OCI-LY7 (cell line): ENCODE data around the gene SLC5A10. TPM values are rescaled to one million over a fixed set of nuclear protein-coding genes. Genes with fewer than 3 reads are reported as not detected.
"Not testable (repeated sequence)": the region's sequence is repeated elsewhere in the genome, so short reads cannot be mapped to it uniquely, and the experiment has no call there.

ENCODE experiments used
- BruUV-seq: library from RNA; stranded (reverse); fragments of 400-500 nt; replicated peaks from 2 replicates; lab custom pipeline; 2021; lab: Mats Ljungman, UMichigan
- CTCF ChIA-PET: fragments of 300-600 bp; sonication (Branson Sonifier 250); formaldehyde crosslinking; loops from one replicate; lab custom pipeline; 2022; ENCODE audit warnings: antibody characterized with exemption; ENCODE audit not compliant: unreplicated experiment; lab: Charles Lee
- POLR2A ChIA-PET: fragments of 300-600 bp; sonication (Branson Sonifier 250); formaldehyde crosslinking; loops from one replicate; lab custom pipeline; 2022; ENCODE audit warnings: antibody characterized with exemption; lab: Charles Lee
- DNase-seq: peaks from one replicate; pipeline ENCODE4 v3.0.0-alpha.2; 2015; ENCODE audit warnings: low spot score
- H2AFZ ChIP-seq: fragments of 200-600 bp; sonication (generic), shearing (Covaris generic); 2 replicates; pipeline ENCODE4 v1.6.1; 2014; ENCODE audit warnings: mild to moderate bottlenecking, antibody characterized with exemption, low read length, moderate library complexity
- H3K27ac ChIP-seq: fragments of 200-600 bp; sonication (generic); 2 replicates; pipeline ENCODE4 v1.5.1; 2014; ENCODE audit warnings: mixed run types, low read depth, mild to moderate bottlenecking, moderate library complexity, low read length, inconsistent platforms; ENCODE audit not compliant: poor library complexity, severe bottlenecking
- H3K36me3 ChIP-seq: fragments of 200-600 bp; sonication (generic); 2 replicates; pipeline ENCODE4 v1.6.1; 2014; ENCODE audit warnings: mild to moderate bottlenecking, antibody characterized with exemption, low read length, moderate library complexity, mixed read lengths; ENCODE audit not compliant: insufficient read depth
- H3K4me1 ChIP-seq: fragments of 200-600 bp; sonication (generic); 2 replicates; pipeline ENCODE4 v1.5.1; 2014; ENCODE audit warnings: mild to moderate bottlenecking, low read length; ENCODE audit not compliant: insufficient read depth, poor library complexity, severe bottlenecking
- H3K4me2 ChIP-seq: fragments of 200-600 bp; sonication (generic); 2 replicates; pipeline ENCODE4 v1.6.1; 2014; ENCODE audit warnings: mild to moderate bottlenecking, low read length
- H3K4me3 ChIP-seq: fragments of 200-600 bp; sonication (generic); 2 replicates; pipeline ENCODE4 v1.5.1; 2014; ENCODE audit warnings: mild to moderate bottlenecking, low read depth, low read length; ENCODE audit not compliant: poor library complexity, severe bottlenecking
- H3K79me2 ChIP-seq: fragments of 200-600 bp; sonication (generic); 2 replicates; pipeline ENCODE4 v1.6.1; 2016; ENCODE audit warnings: low read depth, mild to moderate bottlenecking, low read length, moderate library complexity, mixed read lengths; ENCODE audit not compliant: insufficient read depth
- H3K9me2 ChIP-seq: fragments of 200-600 bp; sonication (generic); 2 replicates; pipeline ENCODE4 v1.6.1; 2016; ENCODE audit warnings: mild to moderate bottlenecking, low read length, mixed read lengths; ENCODE audit not compliant: insufficient read depth
- H3K9me3 ChIP-seq: fragments of 200-600 bp; sonication (generic); 2 replicates; pipeline ENCODE4 v1.6.1; 2014; ENCODE audit warnings: mild to moderate bottlenecking, mixed run types, low read length, mixed read lengths
- H4K20me1 ChIP-seq: fragments of 200-600 bp; sonication (generic); 2 replicates; pipeline ENCODE4 v1.6.1; 2014; ENCODE audit warnings: mild to moderate bottlenecking, antibody characterized with exemption, low read length, moderate library complexity, mixed read lengths; ENCODE audit not compliant: insufficient read depth
- intact Hi-C: fragments of 100-400 bp; cut with micrococcal nuclease; formaldehyde crosslinking; loops from one replicate; pipeline ENCODE4 v1.10.0; 2022; ENCODE audit not compliant: unreplicated experiment
- small RNA-seq: library from RNA; depleted of rRNA; stranded (forward); fragments of <200 nt; gene quantifications from one replicate; pipeline ENCODE3, GENCODE V24; 2014
- total RNA-seq, 2 experiments: library from RNA; depleted of rRNA in 1 of 2; stranded (reverse); fragments of >200 nt in 1 of 2; shearing (Covaris generic) in 1 of 2; gene quantifications; 2 replicates each; pipeline ENCODE4 v1.2.3, GENCODE V29; 2014 to 2022

The SLC5A10 gene
- total RNA-seq, 2 experiments from 2014 or later, result not detected

DNA sequence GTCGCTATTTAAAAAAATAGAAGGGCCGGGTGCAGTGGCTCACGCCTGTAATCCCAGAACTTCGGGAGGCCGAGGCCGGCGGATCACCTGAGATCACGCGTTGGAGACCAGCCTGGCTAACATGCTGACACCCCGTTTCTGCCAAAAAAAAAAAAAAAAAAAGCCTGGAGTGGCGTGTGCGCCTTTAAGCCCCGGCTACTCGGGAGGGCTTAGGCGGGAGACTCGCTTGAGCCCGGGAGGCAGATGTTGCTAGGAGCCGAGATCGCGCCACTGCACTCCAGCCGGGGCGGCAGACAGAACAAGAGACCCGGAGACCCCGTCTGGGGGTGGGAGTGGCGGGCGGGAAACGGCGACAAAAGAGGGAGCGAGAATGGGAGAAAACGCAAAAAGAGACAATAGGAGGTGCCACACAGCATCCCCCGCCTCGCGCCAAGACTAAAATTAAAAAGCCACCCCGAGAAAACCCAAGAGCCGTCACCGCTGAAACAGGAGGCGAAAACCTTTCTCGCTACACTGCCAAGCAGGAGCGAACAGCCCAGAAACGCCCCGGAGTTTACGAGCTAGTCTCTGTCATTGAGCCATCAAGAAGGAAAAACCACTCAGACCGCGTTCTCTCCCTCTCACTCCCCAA lies 111.5 kb downstream of the SLC5A10 start:
- H3K9me3 ChIP-seq, H3K9me2 ChIP-seq, H3K4me1 ChIP-seq, H4K20me1 ChIP-seq, CTCF ChIA-PET, H3K36me3 ChIP-seq, H3K4me2 ChIP-seq, H2AFZ ChIP-seq, H3K4me3 ChIP-seq, intact Hi-C loops, H3K79me2 ChIP-seq, DNase-seq: not testable (repeated sequence)
- TSS peak; percentile 100 for BruUV-seq
- POLR2A ChIA-PET, result interaction anchor here (0.6 kb wide), 1 partner anchor 244 kb away, joined by 3 read pairs; no protein-coding TSS in a partner anchor
- peak overlapping the region; percentile 69 for H3K27ac ChIP-seq

DNA sequence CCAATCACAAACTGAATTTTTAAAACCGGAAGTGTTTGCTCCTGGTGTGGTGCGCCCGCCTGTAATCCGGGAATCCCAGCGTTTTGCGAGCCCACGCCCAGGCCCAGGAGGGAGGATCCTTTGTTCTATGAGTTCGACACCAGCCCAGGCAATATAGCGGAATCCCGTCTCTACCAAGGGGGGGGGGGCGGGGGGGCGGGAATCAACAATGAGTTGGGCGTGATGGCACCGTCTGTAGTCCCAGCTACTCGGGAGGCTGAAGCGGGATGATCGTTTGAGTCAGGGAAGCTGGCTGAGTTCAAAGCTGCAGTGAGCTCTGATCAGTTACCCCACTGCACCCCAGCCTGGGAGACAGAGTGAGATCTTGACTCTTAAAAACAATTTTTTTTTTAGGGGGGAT lies 112.4 kb downstream of the SLC5A10 start:
- H3K4me2 ChIP-seq, H4K20me1 ChIP-seq, H3K9me2 ChIP-seq, H3K27ac ChIP-seq, H3K36me3 ChIP-seq, CTCF ChIA-PET, BruUV-seq, H3K79me2 ChIP-seq, intact Hi-C loops, H2AFZ ChIP-seq, H3K4me3 ChIP-seq, H3K9me3 ChIP-seq, H3K4me1 ChIP-seq: not testable (repeated sequence)
- peak; percentile 0 for DNase-seq
- POLR2A ChIA-PET, result interaction anchor here (0.5 to 0.6 kb wide), 3 partner anchors 245 to 701 kb away, joined by 3 read pairs; partner anchors contain the start of gene SHMT1

DNA sequence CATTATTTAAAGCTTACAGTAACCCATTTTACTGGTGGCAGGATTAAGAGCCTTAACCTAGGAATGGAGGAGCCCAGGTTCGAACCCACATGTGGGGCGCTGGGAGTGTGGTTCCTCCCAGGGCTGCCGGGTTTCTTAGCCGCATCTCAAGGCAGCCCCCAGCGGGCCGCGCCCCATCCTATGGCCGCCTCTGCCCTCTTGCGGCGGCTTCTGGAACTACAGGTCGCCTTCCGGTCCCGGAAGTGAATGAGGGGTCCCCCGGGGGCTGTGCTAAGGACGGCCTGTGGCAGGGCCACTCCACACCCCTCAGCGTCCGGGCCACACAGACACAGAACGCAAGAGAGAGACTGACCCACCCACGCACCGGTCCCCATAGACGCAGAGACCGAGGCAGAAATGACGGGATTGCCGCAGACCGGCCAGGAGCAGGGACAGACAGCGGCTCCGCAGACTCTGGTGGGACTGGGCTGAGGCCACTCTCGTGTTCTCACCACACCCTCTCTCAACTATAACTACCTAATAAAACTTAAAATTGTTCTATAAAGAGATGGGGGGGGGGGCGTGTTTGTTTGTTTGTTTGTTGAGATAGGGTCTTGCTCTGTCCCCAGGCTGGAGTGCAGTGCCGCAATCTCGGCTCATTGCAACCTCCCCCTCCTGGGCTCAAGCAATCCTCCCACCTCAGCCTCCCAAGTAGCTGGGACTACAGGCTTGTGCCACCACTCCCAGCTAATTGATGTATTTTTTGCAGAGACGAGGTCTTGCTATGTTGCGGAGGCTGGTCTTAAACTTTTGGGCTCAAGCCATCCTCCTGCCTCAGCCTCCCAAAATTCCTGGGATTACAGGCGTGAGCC lies 118.6 kb downstream of the SLC5A10 start:
- H3K4me1 ChIP-seq, CTCF ChIA-PET, H3K27ac ChIP-seq, H3K4me3 ChIP-seq, H3K36me3 ChIP-seq, H3K4me2 ChIP-seq, DNase-seq, H3K79me2 ChIP-seq, POLR2A ChIA-PET, H3K9me2 ChIP-seq, H2AFZ ChIP-seq, H4K20me1 ChIP-seq, intact Hi-C loops, H3K9me3 ChIP-seq: not testable (repeated sequence)
- TSS peak; percentile 93 for BruUV-seq

Small RNA genes lying within 50 kb of the gene (small RNA-seq; reads per million reads assigned to genes)
- gene AC090286.3 (not detected), gene RF00324 (not detected)

Other genes with a start within 250 kb of the SLC5A10 start
- not detected in 2 replicates for gene FBXW10, start 208.1 kb upstream of the SLC5A10 start, total RNA-seq (2014; rRNA removed; shearing (Covaris generic))
- not detected in 2 replicates for gene FBXW10, start 208.1 kb upstream of the SLC5A10 start, total RNA-seq (2022)
- gene TVP23B, start 171.0 kb upstream of the SLC5A10 start, total RNA-seq (2014; rRNA removed; shearing (Covaris generic)), result 14.4 and 14.5 TPM in 2 replicates
- 20.3 and 20.5 TPM in 2 replicates for gene TVP23B, start 171.0 kb upstream of the SLC5A10 start, total RNA-seq (2022)
- 59.3 and 73.5 TPM in 2 replicates for gene PRPSAP2, start 94.0 kb upstream of the SLC5A10 start, total RNA-seq (2014; rRNA removed; shearing (Covaris generic))
- gene PRPSAP2, start 94.0 kb upstream of the SLC5A10 start, total RNA-seq (2022), result 90.2 and 91.9 TPM in 2 replicates
- gene FAM83G, start 52.6 kb downstream of the SLC5A10 start, total RNA-seq (2014; rRNA removed; shearing (Covaris generic)), result 5.0 and 15.3 TPM in 2 replicates
- 9.1 and 10.4 TPM in 2 replicates for gene FAM83G, start 52.6 kb downstream of the SLC5A10 start, total RNA-seq (2022)
- 176 and 221 TPM in 2 replicates for gene GRAP, start 94.8 kb downstream of the SLC5A10 start, total RNA-seq (2014; rRNA removed; shearing (Covaris generic))
- 125 and 154 TPM in 2 replicates for gene GRAP, start 94.8 kb downstream of the SLC5A10 start, total RNA-seq (2022)
- gene GRAPL, start 175.4 kb downstream of the SLC5A10 start, total RNA-seq (2014; rRNA removed; shearing (Covaris generic)), result 121 and 138 TPM in 2 replicates
- gene GRAPL, start 175.4 kb downstream of the SLC5A10 start, total RNA-seq (2022), result 209 and 261 TPM in 2 replicates